GM19324 (cell line): ENCODE data around the gene CACNB4.
"Not testable (repeated sequence)": the region's sequence is repeated elsewhere in the genome, so short reads cannot be mapped to it uniquely, and the experiment has no call there.

Experiments
- ATAC-seq: cut with Tn5 transposase; IDR thresholded peaks from one replicate; pipeline ENCODE4 v1.9.1; 2021; ENCODE audit warnings: mild to moderate bottlenecking, moderate library complexity; ENCODE audit not compliant: unreplicated experiment, low FRiP score

Gene CACNB4

DNA sequence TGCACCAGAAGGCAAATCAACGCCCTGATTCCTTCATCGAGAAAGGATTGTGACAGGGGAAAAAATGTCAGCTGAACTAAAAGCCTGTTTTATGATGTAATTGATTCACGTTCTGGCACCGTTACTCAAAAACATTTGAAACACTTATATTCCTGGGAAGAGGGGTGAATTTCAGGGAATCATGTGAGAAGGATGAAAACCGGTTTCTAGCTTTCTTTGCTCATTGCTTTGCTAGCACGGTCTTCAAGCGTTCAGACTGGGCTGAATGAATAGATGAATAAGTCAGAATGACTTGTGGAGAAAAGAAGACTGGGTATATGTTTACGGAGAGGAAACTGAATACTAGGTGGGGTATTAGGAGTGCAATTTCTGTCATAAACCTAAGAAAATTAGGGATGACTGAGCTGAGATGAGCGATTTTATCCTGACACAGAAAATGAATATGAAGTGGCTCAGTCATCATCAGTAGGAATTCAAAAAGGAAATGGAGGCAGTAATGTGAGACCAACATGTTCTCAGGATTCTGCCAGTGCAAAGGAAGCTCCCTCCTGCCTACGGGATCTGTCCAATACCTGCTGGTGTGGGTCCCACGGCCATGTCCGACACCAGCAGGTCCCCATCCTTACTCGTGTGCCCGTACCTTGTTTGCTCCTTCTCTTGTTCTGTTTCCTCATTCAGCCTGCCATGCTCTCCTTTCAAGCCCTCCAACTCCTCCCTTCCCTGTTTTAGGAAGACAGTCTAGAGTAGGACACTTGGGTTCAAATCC is 146.0 kb downstream of the CACNB4 start:
- no peak for ATAC-seq

DNA sequence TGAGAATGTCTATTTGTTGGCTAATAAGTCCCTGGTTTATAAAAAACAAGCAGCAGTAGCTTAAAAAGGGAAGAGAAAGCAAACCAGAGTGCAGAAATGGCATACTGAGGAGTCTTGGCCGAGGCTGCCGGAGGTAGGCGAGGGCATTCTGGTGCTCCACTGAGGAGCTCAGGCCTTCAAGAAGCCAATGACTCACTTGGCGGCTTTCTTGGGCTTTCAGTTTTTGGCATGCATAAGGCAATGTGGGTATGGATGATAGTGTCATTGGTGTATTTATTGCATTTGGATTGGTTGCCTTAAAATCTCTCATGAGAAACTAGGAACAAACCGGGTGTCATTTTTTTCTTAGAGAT is 151.1 kb downstream of the CACNB4 start:
- no peak for ATAC-seq

- ATAC-seq = no peak
Observed at GRCh38 chr2:151946899-151947812, 151.7 kb downstream of the CACNB4 start.

DNA sequence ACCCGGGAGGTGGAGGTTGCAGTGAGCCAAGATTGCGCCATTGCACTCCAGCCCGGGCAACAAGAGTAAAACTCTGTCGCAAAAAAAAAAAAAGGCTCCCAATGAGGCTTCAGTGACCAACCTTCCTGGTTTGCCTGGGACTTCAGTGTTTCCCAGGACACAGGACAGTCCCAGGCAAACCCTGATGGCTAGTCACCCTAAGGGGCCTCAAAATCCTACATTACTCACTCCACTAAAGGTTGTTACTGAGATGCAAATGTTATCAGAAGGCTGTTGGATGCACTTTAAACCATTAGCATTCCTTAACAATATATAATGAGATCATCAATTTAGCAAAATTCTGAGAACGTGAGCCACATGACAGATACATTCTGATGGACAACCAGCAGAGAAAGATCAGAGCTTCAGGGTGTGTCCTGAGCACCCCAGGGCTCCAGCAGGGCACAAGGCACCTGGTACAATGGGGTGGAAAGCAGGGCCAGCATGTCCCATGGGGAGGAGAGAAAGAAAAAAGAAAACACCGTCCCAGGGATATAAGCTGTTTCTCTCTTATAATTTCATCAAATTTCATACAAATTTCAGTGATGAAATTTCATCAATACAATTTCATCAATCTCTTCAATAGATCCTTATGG is 152.5 kb downstream of the CACNB4 start:
- no peak for ATAC-seq

- no peak for ATAC-seq
Observed at GRCh38 chr2:151945602-151946001, 153.2 kb downstream of the CACNB4 start.

DNA sequence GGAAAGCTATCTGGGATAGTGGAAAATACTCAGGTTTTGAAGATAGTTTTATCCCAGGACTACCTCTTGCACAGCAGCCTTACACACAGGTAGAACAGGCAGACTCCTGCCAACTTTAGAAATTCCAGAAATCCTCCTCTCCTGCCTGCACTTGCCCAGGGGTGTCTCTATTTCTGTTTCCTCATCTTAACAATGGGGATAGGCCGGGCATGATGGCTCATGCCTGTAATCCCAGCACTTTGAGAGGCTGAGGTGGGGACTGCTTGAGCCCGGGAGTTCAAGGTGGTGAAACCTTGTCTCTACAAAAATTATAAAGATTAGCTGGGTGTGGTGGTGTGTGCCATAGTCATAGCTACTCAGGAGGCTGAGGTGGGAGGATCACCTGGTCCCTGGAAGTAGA is 153.7 kb downstream of the CACNB4 start:
- no peak for ATAC-seq

- ATAC-seq = no peak
Observed at GRCh38 chr2:151943461-151943860, 155.4 kb downstream of the CACNB4 start.

GRCh38 chr2:151942540-151943205 is 156.2 kb downstream of the CACNB4 start:
- not testable (repeated sequence) for ATAC-seq

DNA sequence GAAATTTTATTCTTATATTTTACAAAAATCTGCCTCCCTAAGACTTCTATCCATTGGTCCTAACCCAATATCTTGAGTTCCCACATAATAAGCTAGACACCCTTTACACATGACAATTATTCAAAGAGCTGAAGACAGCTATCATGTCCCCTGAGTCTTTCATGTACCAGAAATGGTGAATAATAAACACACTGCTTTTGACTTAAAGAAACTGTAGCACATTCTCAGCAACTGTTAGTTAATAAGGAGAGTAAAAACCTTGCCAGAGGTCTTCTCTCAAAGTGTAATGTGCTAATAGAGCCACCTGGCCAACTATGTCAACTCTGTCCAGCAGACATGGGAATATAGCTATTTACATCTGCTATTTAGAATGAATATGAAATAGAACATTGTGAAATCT is 160.9 kb downstream of the CACNB4 start:
- no peak for ATAC-seq

DNA sequence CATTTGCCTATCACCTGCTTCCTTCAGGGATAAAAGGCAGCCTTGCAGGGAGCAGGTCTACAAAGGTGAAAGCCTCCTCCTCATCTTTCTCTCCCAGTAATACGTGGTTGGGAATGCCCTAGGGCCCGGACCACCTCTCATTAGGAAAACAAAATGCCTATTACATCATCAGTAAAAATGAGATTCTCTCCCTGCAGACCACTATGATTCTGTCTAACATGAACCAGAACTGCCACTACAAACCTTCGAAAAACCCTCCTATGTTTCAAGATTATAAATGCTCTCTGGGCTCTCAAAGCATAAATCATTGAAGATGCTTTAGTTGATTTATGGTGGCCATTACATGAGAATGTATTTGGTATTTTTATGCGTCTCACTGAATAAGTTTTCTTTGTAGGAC is 162.2 kb downstream of the CACNB4 start:
- ATAC-seq = no peak

DNA sequence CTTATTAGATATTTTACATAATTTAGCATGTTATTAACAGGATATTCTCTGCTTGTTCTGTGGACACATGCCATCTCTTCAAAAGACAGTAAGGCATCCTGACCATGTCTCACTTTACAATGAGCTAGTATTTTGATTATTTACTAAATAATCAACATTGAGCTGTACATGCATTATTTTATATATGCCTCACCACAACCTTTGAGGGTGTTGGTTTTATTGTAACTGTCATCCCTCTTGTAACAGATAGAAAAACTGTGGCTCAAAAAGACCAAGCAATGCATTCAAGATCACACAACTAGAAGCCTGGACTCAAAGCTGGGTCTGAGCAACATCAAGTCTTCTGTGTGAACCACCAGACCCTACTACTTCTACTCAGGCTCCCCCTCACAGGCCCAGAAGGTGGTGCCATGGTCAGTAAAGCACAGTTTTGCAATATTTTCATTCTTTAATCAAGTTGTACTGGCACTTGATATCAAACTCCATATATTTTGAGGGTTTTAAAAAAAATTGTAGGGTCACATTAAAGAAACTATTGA is 165.5 kb downstream of the CACNB4 start:
- no peak for ATAC-seq

DNA sequence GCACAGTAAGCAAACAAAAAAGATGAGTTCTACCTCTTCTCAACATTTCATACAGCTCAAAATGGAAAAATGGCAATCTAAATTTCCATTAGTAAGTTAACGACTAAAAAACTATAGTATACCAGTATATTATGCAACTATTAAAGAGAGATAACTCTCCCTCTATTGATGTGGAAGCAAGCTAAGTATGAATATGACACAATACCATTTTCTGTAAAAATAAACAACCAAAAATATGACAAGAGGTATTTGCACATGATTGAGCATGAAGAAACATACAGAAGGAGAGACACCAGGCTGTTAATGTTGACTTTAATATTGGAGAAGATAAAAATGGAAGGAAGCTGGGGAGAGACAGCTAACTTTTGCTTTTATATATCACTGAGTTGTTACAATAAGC is 167.1 kb downstream of the CACNB4 start:
- no peak for ATAC-seq

- no peak for ATAC-seq
Observed at GRCh38 chr2:151931030-151931611, 167.7 kb downstream of the CACNB4 start.

GRCh38 chr2:151930042-151930441 is 168.8 kb downstream of the CACNB4 start:
- ATAC-seq = no peak

GRCh38 chr2:151928380-151928779 is 170.5 kb downstream of the CACNB4 start:
- no peak for ATAC-seq

DNA sequence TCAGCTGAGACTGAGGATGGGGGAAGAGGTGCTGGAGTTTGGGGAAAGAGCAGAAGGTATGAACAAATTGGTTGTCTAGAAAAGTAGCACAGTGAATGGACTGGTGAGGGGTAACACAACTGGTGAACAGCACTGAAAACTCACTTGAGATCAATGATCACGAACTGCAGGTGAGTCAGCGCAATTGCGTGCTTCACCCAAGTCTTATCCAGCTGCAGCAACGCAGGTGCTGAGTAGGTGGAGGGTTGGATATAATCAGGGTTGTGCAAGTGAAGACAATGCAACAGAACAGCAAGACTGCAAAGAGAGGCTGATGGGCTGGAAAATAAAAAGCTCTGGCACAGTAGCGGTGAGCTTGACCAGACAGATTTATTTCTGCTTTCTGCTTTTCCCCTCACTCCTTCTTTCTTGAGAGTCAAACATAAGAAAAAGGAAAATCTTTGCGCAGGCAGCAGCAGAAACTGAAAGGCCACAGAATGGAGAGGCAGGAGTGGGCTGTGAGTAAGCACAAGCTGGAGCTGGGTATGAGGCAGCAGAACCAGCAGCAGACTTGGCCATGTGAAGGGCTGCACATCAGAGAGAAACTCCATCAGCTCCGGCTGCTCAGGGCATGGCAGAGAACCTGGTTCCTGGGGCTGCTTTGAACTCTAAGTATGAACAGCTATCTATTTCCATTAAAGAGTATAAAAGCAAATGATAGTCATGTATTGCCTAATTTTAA is 171.2 kb downstream of the CACNB4 start:
- ATAC-seq = no peak

- no peak for ATAC-seq
Observed at GRCh38 chr2:151922845-151923666, 175.8 kb downstream of the CACNB4 start.

DNA sequence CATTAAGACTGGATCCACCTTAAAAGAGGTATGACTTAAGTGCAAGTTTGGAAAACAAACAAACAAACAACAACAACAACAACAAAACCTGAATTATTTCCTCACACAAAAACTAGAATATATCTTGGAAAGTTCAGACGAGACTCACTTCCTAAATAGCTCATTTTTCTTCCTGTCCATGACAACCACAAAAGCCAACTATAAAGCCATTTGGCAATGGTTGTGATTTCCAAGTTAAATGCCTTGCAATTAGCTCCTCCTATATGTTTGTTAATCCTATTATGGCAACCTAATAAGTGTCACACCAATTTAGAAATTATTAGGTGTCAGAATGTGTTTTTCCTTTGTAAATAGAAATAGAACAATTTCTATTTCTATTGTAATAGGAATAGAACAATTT is 179.1 kb downstream of the CACNB4 start:
- no peak for ATAC-seq

- no peak for ATAC-seq
Observed at GRCh38 chr2:151918308-151918707, 180.5 kb downstream of the CACNB4 start.
